HG02623 (cell line): ENCODE results near the gene STRN4.
"Not testable (repeated sequence)": the region's sequence is repeated elsewhere in the genome, so short reads cannot be mapped to it uniquely, and the experiment has no call there.

Source experiments
- ATAC-seq: cut with Tn5 transposase; IDR thresholded peaks from one replicate; pipeline ENCODE4 v1.9.1; 2021; ENCODE audit warnings: moderate library complexity; ENCODE audit not compliant: unreplicated experiment

STRN4 gene, protein sequence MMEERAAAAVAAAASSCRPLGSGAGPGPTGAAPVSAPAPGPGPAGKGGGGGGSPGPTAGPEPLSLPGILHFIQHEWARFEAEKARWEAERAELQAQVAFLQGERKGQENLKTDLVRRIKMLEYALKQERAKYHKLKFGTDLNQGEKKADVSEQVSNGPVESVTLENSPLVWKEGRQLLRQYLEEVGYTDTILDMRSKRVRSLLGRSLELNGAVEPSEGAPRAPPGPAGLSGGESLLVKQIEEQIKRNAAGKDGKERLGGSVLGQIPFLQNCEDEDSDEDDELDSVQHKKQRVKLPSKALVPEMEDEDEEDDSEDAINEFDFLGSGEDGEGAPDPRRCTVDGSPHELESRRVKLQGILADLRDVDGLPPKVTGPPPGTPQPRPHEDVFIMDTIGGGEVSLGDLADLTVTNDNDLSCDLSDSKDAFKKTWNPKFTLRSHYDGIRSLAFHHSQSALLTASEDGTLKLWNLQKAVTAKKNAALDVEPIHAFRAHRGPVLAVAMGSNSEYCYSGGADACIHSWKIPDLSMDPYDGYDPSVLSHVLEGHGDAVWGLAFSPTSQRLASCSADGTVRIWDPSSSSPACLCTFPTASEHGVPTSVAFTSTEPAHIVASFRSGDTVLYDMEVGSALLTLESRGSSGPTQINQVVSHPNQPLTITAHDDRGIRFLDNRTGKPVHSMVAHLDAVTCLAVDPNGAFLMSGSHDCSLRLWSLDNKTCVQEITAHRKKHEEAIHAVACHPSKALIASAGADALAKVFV

DNA sequence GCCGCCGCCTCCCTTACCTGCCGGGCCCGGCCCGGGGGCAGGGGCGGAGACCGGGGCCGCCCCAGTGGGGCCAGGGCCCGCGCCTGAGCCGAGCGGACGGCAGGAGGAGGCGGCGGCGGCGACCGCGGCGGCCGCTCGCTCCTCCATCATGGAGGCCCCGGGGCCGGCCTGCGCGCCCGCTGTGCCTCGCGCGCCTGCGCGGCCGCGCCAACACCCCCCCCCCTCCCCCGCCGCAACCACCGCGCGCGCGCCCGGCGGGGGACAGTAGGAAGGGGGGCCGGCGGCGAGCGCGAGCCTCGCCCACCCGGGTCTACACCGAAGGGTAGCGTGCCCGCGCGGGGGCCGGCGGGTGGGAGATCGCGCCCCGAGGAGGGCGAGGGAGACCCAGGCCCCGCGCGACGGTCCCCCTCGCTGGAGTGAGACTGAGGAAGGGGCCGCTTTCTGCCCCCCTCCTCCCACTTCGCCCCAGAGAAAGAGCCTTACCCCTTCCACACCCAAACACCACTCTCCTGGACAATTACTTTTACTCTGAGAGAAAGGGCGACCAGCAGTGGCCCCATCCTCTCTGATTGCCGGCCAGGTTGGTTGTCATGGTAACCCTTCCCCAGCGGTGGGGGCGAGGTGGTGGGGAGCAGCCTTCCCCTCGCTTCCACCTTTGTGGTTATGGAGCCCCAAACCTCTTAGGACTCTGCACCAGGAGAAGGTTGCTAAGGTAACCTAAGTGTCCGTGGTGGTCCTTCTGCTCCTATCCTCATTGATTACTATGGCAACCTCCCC, at the start of gene STRN4:
TSS of gene STRN4 (minus strand) at position 170 of the 777 bp plus-strand sequence. CDS start at position 150, 20 bp downstream.
- peak; percentile 66 for ATAC-seq

DNA sequence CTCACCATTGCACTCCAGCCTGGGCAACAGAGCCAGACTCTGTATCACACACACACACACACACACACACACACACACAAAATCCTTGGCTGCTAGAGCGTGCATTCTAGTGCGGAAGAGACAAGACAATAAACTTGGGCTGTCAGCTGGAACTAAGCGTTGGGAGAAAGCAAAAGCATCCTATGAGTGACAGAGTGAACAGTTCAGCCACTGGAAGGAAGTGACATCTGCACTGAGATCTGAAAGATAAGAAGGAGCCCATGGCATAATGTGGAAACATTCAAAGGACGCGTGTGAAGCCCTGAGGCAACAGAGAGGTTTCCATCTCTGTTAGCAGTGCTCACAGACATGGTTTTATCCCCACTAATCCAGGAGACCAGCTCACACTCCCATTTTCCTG, 45.7 kb upstream of the STRN4 start:
- ATAC-seq, result no peak

DNA sequence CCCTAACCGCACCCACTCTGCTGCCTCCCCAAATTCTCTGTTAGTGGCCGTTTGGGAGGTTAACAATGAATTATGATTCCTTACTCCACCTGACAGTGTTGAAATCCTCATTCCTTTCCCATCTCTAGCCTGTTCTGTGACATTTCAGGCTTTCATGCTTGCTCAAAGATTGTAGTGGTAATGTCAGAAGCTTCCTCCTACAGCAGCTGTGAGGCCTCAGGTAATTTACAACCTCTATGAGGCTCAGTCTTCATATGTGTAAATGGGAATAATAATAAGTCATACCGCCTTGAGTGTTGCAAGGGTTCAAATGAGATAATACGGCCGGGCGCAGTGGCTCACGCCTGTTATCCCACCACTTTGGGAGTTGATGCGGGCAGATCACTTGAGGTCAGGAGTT, 43.1 kb upstream of the STRN4 start:
- ATAC-seq, result no peak

DNA sequence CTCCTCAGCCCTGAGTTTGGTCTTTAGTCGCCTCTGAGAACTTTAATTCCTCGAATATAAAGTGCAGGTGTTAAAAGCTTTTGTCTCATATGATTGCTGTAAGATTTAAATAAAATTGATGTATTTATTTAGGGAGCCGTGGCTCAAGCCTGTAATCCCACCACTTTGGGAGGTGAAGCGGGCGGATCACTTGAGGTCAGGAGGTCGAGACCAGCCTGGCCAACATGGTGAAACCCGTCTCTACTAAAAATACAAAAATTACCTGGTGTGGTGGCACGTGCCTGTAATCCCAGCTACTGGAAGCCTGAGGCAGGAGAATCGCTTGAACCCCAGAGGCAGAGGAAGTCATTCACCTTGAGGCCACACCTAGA, 42.7 kb upstream of the STRN4 start:
- no peak for ATAC-seq

DNA sequence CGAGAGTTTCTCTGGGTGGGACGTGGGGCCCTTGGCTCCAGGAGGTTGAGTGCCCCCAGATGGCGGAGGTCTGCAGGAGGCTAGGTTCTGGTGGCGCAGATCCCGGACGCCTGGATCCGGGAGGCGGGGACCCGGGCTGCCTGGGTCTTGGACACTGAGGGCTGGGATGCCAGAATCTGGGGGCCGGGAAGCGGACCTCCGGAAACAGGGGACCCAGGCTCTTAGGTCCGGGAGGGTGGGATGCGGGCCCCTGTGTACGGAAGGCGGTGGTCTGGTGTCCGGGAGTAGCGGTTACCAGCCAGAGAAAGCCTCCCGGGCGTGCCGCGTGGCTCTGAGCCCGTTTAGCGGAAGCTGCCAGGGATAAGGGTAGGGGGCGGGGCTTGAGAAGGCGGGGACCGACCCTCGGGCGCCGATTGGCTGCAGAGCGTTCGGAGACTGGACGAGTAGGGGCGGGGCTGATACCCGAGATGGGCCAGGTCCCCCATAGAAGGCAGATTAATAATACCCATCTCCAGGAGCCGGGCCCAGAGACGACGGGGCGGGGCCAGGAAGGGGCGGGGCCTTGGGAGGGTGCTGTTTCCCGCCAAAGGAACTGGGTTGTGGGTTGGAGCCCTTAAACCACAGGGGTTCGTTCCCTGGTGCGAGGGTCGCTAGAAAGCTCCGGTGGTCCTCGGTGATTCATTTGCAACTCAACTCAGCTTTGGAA, 42.2 kb upstream of the STRN4 start, which contains the start of gene SLC1A5:
TSS of gene SLC1A5 (minus strand) at position 333 of the 706 bp plus-strand sequence. CDS start 629 bp downstream, outside the sequence.
- peak; percentile 62 for ATAC-seq

DNA sequence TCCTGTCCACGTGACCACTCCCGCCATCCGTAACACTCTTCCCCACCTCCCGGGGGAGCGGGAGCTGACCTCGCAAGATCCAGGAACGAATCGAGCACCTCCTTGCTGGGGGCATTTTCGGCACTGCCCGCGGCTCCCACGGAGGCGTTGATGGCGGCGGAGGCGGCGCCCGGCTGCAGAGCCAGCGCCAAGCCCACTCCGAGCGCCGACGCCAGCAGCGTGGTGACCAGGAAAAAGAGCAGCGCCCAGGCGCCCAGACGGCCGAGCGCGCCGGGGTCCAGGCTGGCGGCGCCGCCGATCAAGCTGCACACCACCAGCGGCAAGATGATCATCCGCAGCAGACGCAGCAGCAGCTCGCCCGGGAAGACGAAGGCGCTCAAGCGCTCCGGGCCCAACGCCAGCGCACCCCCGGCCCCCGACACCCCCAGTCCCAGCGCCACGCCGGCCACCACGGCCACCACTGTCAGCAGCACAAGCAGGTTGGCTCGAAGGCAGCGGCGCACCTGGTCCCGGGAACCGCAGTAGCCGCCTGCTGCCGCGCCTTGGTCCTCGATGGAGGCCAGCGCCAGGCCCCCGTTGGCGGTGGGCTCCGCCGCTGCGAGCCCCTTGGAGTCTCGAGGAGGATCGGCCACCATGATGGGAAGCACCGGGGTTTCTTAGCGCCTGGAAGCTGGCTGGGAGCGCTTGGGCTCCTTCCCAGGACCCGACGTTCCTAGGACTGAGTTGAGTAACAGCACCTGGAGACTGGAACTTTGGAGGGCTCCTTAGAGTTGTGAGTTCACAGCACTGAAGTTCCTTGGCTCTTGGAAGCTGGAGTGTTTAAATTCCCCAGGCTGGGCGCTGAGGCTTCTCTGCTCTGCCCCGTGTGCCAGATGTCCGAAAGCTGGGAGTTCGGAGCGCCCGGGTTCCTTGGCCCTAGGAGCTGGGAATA, 41.3 kb upstream of the STRN4 start:
- ATAC-seq, result no peak

DNA sequence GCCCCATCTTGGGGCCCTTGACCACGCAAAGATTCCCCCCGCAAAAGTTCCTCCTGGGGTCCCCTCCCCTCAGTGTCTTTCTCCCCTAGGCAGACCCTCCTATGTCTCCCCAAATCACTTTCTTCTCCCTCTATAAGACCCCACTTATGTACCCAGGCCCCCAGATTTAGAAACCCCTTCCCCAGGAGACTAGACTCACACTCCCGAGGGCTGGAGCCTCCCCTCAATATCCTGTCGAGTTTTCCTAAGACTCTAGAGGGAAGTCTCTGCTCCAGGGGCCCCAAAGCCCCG, 40.7 kb upstream of the STRN4 start:
- ATAC-seq, result no peak

DNA sequence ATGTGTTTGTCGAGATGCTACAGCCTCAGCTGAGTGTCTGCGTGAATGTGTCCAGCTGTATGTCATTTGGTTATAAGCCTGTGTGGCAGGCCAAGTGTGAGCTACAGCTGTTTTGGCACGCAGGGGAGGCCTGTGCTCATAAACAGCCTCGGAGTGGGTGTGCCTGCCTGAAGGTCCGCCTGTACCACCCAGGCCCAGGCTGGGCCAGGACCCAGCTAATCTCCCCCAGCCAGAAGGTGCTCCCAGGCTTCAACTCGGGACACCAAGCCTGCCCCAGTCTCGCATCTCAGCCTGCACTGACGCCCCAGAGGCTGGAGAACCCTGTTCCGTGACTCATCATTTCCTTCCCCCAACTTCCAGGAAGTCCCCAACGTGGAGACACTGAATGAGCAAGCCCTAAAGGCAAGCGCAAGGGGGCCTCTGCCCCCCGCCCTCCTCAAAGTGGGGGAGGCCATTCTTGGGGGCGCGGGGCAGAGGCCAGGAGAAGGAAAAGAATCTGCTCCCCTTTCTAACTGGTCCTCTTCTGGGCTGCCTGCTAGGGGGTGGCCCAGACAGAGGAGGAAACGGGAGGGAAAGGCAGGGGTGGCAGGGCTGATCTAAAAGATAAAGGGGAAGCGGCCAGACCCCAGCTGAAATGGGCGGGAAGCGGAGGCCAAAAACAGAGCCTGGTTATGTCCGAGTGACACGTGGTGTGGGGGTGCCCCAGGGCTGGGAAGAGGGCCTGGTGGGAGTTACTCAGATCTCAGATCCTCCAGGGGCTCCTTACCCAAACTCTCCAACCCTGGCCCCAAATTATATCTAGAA, 40.2 kb upstream of the STRN4 start:
- no peak for ATAC-seq

DNA sequence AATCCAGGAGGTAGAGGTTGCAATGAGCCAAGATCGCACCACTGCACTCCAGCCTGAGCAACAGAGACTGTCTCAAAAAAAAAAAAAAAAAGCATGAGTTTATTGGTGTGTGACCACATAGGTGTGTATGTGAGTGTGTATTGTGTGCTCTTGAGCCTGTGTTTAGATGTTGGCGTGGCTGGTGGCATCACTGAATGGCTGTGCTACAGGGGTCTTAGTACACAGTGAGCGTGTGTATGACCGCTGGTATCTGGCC, 39.7 kb upstream of the STRN4 start:
- no peak for ATAC-seq

DNA sequence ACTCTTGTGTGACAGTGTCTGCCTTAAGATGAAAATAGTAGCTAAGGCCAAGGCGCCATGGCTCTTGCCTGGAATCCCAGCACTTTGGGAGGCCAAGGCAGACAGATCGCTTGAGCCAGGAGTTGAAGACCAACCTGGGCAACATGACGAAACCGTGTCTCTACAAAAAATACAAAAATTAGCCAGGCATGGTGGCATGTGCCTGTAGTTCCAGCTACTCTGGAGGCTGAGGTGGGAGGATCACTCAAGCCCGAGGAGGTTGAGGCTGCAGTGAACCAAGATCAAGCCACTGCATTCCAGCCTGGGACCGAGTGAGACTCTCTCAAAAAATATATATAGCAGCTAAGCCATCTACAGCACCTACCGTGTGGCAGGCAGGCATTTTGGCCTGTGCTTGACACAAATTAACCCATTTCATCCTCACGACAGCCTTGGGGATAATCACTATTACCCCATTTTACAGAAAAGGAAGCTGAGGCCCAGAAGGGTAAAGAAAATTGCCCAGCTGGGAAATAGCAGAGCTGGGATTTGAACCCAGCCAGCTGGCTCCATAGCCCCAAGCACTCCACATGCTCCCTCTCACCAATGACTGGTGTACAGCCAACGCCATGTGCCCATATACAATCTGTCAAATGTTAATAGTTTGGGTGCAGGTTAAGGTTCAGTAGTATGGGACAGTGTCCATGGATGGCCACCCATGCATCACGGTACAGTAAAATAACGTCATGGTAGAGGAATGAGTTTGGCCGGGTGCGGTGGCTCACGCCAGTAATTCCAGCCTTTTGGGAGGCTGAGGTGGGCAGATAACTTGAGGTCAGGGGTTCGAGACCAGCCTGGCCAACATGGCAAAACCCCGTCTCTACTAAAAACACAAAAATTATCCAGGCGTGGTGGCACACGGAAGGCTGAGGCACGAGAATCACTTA, 39.1 kb upstream of the STRN4 start:
- ATAC-seq, result no peak

DNA sequence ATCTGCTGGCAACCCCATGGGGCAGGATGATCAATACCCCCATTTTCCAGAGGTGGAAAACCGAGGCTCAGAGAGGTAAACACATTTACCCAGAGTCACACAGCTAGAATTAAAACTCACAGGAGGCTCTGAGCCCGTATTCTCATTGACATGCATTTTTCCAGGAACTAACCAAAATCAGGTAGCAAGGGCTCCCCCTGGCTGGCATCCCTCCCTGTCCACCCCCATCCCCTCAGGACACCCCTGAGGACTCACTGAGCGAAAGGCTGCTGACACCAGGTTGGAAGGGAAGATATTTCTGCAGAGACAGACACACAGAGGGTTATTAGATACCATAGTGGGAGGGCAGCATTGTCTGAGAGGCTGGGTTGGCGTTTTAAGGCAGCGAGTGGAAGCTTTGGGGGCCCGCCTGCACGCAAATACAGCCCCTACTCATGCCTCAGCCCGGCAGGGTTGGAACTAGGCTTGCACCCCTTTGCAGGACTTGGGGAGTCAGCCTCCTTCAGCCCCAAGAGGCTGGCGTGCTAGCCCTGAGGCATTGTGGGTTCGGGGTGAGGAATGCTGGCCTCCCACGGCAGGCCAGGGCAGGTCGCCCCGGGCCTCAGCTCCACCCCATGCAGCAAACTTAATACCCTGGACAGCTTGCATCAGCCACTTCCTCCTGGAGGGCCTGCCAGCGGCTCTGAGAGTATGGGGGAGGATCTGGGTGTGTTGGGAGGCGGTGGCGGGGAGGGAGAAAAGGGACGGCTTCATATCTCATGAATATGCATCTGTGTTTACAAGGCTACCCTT, 38.2 kb upstream of the STRN4 start:
- ATAC-seq, result peak; percentile 33

DNA sequence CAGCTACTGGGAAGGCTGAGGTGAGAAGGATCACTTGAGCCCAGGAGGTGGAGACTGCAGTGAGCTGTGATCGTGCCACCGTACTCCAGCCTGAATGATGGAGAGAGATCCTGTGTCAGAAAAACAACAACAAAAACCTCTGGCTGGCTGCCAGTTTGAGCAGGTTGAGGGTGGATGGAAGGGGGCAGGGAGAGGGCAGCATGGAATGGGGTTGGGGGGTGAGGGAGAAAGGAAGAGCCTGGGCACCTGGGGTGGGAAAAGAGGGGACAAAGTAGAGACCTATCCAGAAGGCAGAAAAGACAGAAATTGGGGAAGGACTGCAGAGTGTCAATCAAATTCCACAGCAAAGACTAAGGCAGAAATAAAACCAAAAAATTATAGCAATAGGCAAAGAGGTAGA, 37.4 kb upstream of the STRN4 start:
- no peak for ATAC-seq

DNA sequence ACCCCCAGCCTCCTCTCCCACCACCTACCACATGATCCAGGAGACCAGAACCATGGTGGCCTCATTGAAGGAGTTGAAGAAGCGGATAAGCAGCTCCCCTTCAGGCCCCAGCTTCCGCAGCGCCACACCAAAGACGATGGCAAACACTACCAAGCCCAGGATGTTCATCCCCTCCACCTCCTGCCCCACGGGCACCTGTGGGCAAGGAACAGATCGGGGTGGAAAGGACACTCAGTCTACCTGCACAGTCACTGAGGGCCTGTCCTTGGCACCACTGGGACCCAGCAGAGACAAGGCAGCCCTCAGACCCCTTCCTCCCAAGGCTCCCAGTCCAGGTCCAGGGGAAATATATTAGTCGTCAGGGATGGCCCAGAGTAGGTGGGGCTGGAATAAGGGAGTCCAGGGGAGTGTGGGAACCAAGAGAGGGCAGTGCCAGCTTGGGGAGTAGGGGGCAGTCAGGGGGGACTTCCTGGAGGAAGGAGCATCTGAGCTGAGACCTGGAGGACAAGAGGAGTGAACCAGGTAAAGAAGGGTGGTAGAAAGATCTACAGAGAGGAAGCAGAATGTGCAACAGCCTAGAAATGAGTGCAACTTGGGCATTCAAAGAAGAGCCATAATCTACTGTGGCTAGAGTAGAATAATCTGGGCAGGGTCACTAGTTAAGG, 36.2 kb upstream of the STRN4 start:
- no peak for ATAC-seq

DNA sequence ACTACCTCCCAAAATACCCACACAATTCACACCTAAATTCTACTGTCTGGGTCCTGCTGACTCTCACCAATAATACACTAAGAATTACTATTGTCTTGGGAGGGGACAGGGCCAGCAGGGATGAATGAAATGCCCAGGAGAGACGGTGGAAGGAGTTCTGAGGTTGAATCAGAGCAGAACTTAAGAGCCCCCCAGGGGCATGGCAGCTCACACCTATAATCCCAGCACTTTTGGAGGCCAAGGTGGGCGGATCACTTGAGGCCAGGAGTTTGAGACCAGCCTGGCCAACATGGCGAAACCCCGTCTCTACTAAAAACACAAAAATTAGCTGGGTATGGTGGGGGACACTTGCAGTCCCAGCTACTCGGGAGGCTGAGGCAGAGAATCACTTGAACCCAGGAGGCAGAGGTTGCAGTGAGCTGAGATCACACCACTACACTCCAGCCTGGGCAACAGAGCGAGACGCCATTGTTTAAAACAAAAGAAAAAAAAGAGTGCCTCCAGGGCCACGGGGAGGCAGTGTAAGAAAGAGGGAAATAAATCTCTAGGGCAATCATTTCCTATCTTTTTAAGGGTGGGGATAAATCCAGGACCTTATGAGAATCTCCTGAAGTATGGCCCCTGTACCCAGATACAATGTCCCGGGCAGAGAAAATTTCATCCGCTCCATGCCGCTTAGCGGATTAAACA, 31.9 kb upstream of the STRN4 start:
- ATAC-seq, result not testable (repeated sequence)

DNA sequence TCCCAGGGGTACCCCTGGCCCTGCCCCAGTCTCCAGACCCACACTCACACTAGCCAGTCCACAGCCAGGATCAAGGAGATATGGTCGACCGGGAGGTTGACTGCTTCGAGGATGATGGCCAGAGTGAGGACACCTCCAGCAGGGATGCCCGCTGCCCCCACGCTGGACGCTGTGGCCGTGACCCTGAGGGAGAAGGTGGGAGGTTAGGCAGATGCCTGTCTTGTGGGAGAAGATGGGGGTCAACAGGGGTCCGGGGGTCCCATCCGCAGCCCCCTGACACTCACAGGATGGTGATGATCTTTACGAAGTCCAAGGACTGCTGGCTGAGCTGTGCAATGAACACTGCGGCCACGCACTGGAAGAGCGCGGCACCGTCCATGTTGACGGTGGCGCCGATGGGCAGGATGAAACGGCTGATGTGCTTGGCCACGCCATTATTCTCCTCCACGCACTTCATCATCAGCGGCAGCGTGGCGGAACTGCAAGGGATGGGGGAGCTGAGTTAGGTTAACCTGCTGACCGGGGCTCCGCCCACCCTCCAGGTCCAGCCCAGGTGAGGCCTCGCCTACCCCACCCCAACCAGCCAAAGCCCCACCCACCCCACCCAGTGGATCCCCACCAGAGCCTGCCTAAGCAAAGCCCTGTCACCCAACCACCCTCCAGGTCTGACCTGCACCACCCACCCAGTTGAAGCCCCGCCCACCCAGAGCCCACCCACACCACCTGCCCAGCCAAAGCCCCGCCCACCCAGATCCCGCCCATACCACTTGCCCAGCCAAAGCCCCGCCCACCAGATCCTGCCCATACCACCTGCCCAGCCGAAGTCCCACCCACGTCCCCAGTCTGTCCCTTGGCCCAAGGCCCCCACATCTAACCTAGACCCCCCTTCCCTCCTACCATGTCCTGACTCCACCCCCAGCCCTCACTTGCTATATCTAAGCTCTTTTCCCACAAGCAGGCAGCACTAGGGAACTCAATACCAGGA, 31.0 kb upstream of the STRN4 start:
- no peak for ATAC-seq
